ENCODE measurements around the gene CFAP157.
A peak's percentile ranks its signal among the peaks of the same experiment; 100 is the strongest.

Gene CFAP157

GRCh38 chr9:127730262-127730661, 23.5 kb downstream of the CFAP157 start:
- H3K4me3 ChIP-seq (ENCODE audit: low read length): no peak overlapping the region
- TF ChIP-seq ZNF274 (IDR thresholded peaks at IDR 0.05; ENCODE audit: low read depth, low read length): no peak

- H3K4me3 ChIP-seq (ENCODE audit: low read length): no peak overlapping the region
- TF ChIP-seq ZNF274 (IDR thresholded peaks at IDR 0.05; ENCODE audit: low read depth, low read length): no peak
These were observed 24.1 kb downstream of the CFAP157 start for GRCh38 chr9:127730799-127731410.

- no peak for TF ChIP-seq ZNF274 (IDR thresholded peaks at IDR 0.05; ENCODE audit: low read depth, low read length)
- H3K4me3 ChIP-seq (ENCODE audit: low read length): no peak overlapping the region
These were observed 25.1 kb downstream of the CFAP157 start for GRCh38 chr9:127731938-127732337.

- no peak overlapping the region for H3K4me3 ChIP-seq (ENCODE audit: low read length)
- TF ChIP-seq ZNF274 (IDR thresholded peaks at IDR 0.05; ENCODE audit: low read depth, low read length): no peak
These were observed 25.7 kb downstream of the CFAP157 start for GRCh38 chr9:127732444-127732843.

- H3K4me3 ChIP-seq (ENCODE audit: low read length): no peak overlapping the region
- no peak for TF ChIP-seq ZNF274 (IDR thresholded peaks at IDR 0.05; ENCODE audit: low read depth, low read length)
These were observed 26.8 kb downstream of the CFAP157 start for GRCh38 chr9:127733614-127734013.

GRCh38 chr9:127734247-127734746, 27.5 kb downstream of the CFAP157 start:
- no peak for TF ChIP-seq ZNF274 (IDR thresholded peaks at IDR 0.05; ENCODE audit: low read depth, low read length)
- peak overlapping the region; percentile 85; the same call in 1 of the 2 replicates for H3K4me3 ChIP-seq (ENCODE audit: low read length)

GRCh38 chr9:127734747-127735529, 28.1 kb downstream of the CFAP157 start, which contains the start of gene TOR2A:
Gene TOR2A (minus strand): TSS chr9:127735294. CDS start chr9:127735270, 24 bp downstream.
- no peak for TF ChIP-seq ZNF274 (IDR thresholded peaks at IDR 0.05; ENCODE audit: low read depth, low read length)
- peak within 1 kb of the TSS; percentile 85 for H3K4me3 ChIP-seq (ENCODE audit: low read length)

- no peak for TF ChIP-seq ZNF274 (IDR thresholded peaks at IDR 0.05; ENCODE audit: low read depth, low read length)
These were observed 28.9 kb downstream of the CFAP157 start for GRCh38 chr9:127735530-127736185.

GRCh38 chr9:127738666-127739065, 31.9 kb downstream of the CFAP157 start:
- TF ChIP-seq ZNF274 (IDR thresholded peaks at IDR 0.05; ENCODE audit: low read depth, low read length): no peak
- no peak overlapping the region for H3K4me3 ChIP-seq (ENCODE audit: low read length)

More at GRCh38 chr9:127735530-127736185, 28.9 kb downstream of the CFAP157 start:
- H3K4me3 ChIP-seq (ENCODE audit: low read length): no peak overlapping the region

GRCh38 chr9:127739614-127740330, 33.0 kb downstream of the CFAP157 start:
- H3K4me3 ChIP-seq (ENCODE audit: low read length): no peak overlapping the region
- TF ChIP-seq ZNF274 (IDR thresholded peaks at IDR 0.05; ENCODE audit: low read depth, low read length): no peak

- TF ChIP-seq ZNF274 (IDR thresholded peaks at IDR 0.05; ENCODE audit: low read depth, low read length): no peak
These were observed 35.1 kb downstream of the CFAP157 start for GRCh38 chr9:127741831-127742434.

GRCh38 chr9:127742435-127743088, 35.8 kb downstream of the CFAP157 start:
- H3K4me3 ChIP-seq (ENCODE audit: low read length): no peak overlapping the region
- no peak for TF ChIP-seq ZNF274 (IDR thresholded peaks at IDR 0.05; ENCODE audit: low read depth, low read length)

More at GRCh38 chr9:127741831-127742434, 35.1 kb downstream of the CFAP157 start:
- no peak overlapping the region for H3K4me3 ChIP-seq (ENCODE audit: low read length)
